Small intestine (tissue), 7 donors: ENCODE measurements around the gene ADAMTS15. TPM values are rescaled to one million over a fixed set of nuclear protein-coding genes. Genes with fewer than 3 reads are reported as not detected.

Experiments used
- DNase-seq, 2 donors: peaks; one replicate each; pipeline versions ENCODE4 v3.0.0 to v3.0.0-alpha.2; 2013
- FAIRE-seq: peaks from 2 replicates; lab custom pipeline; 2012; peaks lifted over from hg19 to GRCh38; lab: Jason Lieb, UNC
- H3K27ac ChIP-seq, 3 donors: one replicate each; pipeline ENCODE4 v1.5.1; 2013; ENCODE audit warnings: low read length in 2 of 3, mild to moderate bottlenecking in 2 of 3, control low read depth in 1 of 3, inconsistent platforms in 1 of 3, low read depth in 1 of 3, moderate library complexity in 1 of 3
- H3K27me3 ChIP-seq, 3 donors: one replicate each; pipeline ENCODE4 v1.6.1; 2013; ENCODE audit warnings: low read length in 3 of 3, inconsistent platforms in 1 of 3; ENCODE audit not compliant: control insufficient read depth in 3 of 3, insufficient read depth in 3 of 3
- H3K36me3 ChIP-seq, 3 donors: one replicate each; pipeline ENCODE4 v1.6.1; 2013; ENCODE audit warnings: low read length in 3 of 3, inconsistent platforms in 1 of 3, low read depth in 1 of 3, mild to moderate bottlenecking in 1 of 3, moderate library complexity in 1 of 3; ENCODE audit not compliant: control insufficient read depth in 3 of 3, insufficient read depth in 2 of 3
- H3K4me1 ChIP-seq, 3 donors: one replicate each; pipeline ENCODE4 v1.6.1; 2013; ENCODE audit warnings: low read length in 2 of 3, inconsistent platforms in 1 of 3, low read depth in 1 of 3, mild to moderate bottlenecking in 1 of 3, moderate library complexity in 1 of 3; ENCODE audit not compliant: control insufficient read depth in 3 of 3, insufficient read depth in 2 of 3
- H3K4me3 ChIP-seq, 3 donors: one replicate each; pipeline ENCODE4 v1.5.1; 2013; ENCODE audit warnings: low read length in 3 of 3, control low read depth in 1 of 3, inconsistent platforms in 1 of 3, low read depth in 1 of 3, mild to moderate bottlenecking in 1 of 3, moderate library complexity in 1 of 3
- H3K9me3 ChIP-seq, 2 donors: one replicate each; pipeline ENCODE4 v1.6.1; 2013; ENCODE audit warnings: low read depth in 1 of 2, low read length in 1 of 2; ENCODE audit not compliant: control insufficient read depth in 2 of 2, insufficient read depth in 1 of 2
- WGBS, 3 donors: extraction: QIAGEN DNeasy Blood & Tissue Kit; methylation state at CpG; one replicate each; pipeline ENCODE4 v1.1.7; 2013; 5-methylcytosine and 5-hydroxymethylcytosine counted together
- polyA plus RNA-seq, 4 donors: library from polyadenylated mRNA; stranded (reverse) in 3 of 4; unstranded in 1 of 4; fragments of 200-250 nt in 3 of 4; fragments of 120-200 nt in 1 of 4; gene quantifications; one replicate each; pipeline versions ENCODE4 v1.2.1 to v1.2.3, GENCODE V29; 2013
- donor health status: healthy with polysubstance abuse.
- donor health status: control.
- donor health status: control.
- donor health status: Bipolar disorder and iron deficiency.
- donor health status: healthy.

The ADAMTS15 gene
- polyA plus RNA-seq, 4 donors = 0.27 to 13.6 (median 7.2) TPM; not detected in 1

GRCh38 chr11:130404727-130405126, 43.7 kb upstream of the ADAMTS15 start:
- H3K4me1 ChIP-seq = peaks cover 0 to 6% (median 0%) of the 10 kb centered on the region in 3 donors
- H3K36me3 ChIP-seq = no peaks in the 10 kb centered on the region
- 86 to 91% (median 90%) methylated on average over 5 of the region's 5 CpGs for WGBS, 3 donors
- no peak overlapping the region for H3K4me3 ChIP-seq
- H3K27me3 ChIP-seq = peaks cover 0 to 9% (median 0%) of the 10 kb centered on the region in 3 donors
- no peak for FAIRE-seq
- H3K9me3 ChIP-seq = no peaks in the 10 kb centered on the region
- H3K27ac ChIP-seq = no peak overlapping the region
- DNase-seq = no peak

GRCh38 chr11:130405428-130405827, 43.0 kb upstream of the ADAMTS15 start:
- no peak for DNase-seq
- H3K4me3 ChIP-seq = no peak overlapping the region
- 89 to 91% (median 91%) methylated on average over 11 of the region's 11 CpGs for WGBS, 3 donors
- no peaks in the 10 kb centered on the region for H3K9me3 ChIP-seq
- peaks cover 0 to 6% (median 0%) of the 10 kb centered on the region in 3 donors for H3K4me1 ChIP-seq
- H3K36me3 ChIP-seq = no peaks in the 10 kb centered on the region
- no peak for FAIRE-seq
- H3K27ac ChIP-seq = no peak overlapping the region
- peaks cover 0 to 13% (median 0%) of the 10 kb centered on the region in 3 donors for H3K27me3 ChIP-seq

- WGBS, 3 donors = 42 to 55% (median 49%) methylated on average over 7 of the region's 7 CpGs
- FAIRE-seq = no peak
Measured at GRCh38 chr11:130407978-130408377, 40.5 kb upstream of the ADAMTS15 start.

GRCh38 chr11:130408401-130408890, 40.0 kb upstream of the ADAMTS15 start:
- H3K27ac ChIP-seq = no peak overlapping the region
- WGBS, 3 donors = 79 to 82% (median 82%) methylated on average over 18 of the region's 18 CpGs
- H3K27me3 ChIP-seq = peaks cover 0 to 21% (median 0%) of the 10 kb centered on the region in 3 donors
- DNase-seq (no peak), FAIRE-seq (no peak)
- no peaks in the 10 kb centered on the region for H3K9me3 ChIP-seq
- no peak overlapping the region for H3K4me3 ChIP-seq
- no peaks in the 10 kb centered on the region for H3K36me3 ChIP-seq
- H3K4me1 ChIP-seq = peaks cover 0 to 3% (median 0%) of the 10 kb centered on the region in 3 donors

More at GRCh38 chr11:130407978-130408377, 40.5 kb upstream of the ADAMTS15 start:
- H3K9me3 ChIP-seq = no peaks in the 10 kb centered on the region
- H3K36me3 ChIP-seq = no peaks in the 10 kb centered on the region
- peaks cover 0 to 6% (median 0%) of the 10 kb centered on the region in 3 donors for H3K4me1 ChIP-seq
- no peak overlapping the region for H3K27ac ChIP-seq
- no peak overlapping the region for H3K4me3 ChIP-seq
- peaks cover 0 to 21% (median 0%) of the 10 kb centered on the region in 3 donors for H3K27me3 ChIP-seq
- DNase-seq = no peak

GRCh38 chr11:130408901-130409300, 39.5 kb upstream of the ADAMTS15 start:
- no peak for DNase-seq
- Histone ChIP-seq H3K4me3 (no peak overlapping the region), H3K27me3 (peaks cover 0 to 21% (median 0%) of the 10 kb centered on the region in 3 donors), H3K4me1 (no peaks in the 10 kb centered on the region), H3K27ac (no peak overlapping the region), H3K9me3 (no peaks in the 10 kb centered on the region), H3K36me3 (no peaks in the 10 kb centered on the region)
- WGBS, 3 donors = 78 to 88% (median 87%) methylated on average over 8 of the region's 8 CpGs
- no peak for FAIRE-seq

GRCh38 chr11:130409594-130410388, 38.7 kb upstream of the ADAMTS15 start:
- Histone ChIP-seq H3K36me3 (no peaks in the 10 kb centered on the region), H3K4me1 (no peaks in the 10 kb centered on the region), H3K27me3 (peaks cover 0 to 24% (median 0%) of the 10 kb centered on the region in 3 donors), H3K4me3 (no peak overlapping the region), H3K27ac (no peak overlapping the region), H3K9me3 (no peaks in the 10 kb centered on the region)
- 78 to 87% (median 79%) methylated on average over 7 of the region's 7 CpGs for WGBS, 3 donors
- FAIRE-seq (no peak), DNase-seq (no peak)

- 79 to 84% (median 79%) methylated on average over 11 of the region's 11 CpGs for WGBS, 3 donors
- H3K36me3 ChIP-seq = no peaks in the 10 kb centered on the region
- H3K4me1 ChIP-seq = no peaks in the 10 kb centered on the region
- H3K27ac ChIP-seq = no peak overlapping the region
- no peaks in the 10 kb centered on the region for H3K9me3 ChIP-seq
- no peak for FAIRE-seq
- H3K4me3 ChIP-seq = no peak overlapping the region
- no peak for DNase-seq
- H3K27me3 ChIP-seq = peaks cover 0 to 24% (median 0%) of the 10 kb centered on the region in 3 donors
Measured at GRCh38 chr11:130411223-130411622, 37.2 kb upstream of the ADAMTS15 start.

GRCh38 chr11:130413405-130414106, 34.9 kb upstream of the ADAMTS15 start:
- no peak overlapping the region for H3K4me3 ChIP-seq

More at GRCh38 chr11:130413405-130414106, 34.9 kb upstream of the ADAMTS15 start:
- no peaks in the 10 kb centered on the region for H3K4me1 ChIP-seq
- DNase-seq (no peak), FAIRE-seq (no peak)
- no peaks in the 10 kb centered on the region for H3K36me3 ChIP-seq
- 89 to 91% (median 91%) methylated on average over 16 of the region's 16 CpGs for WGBS, 3 donors
- H3K9me3 ChIP-seq = no peaks in the 10 kb centered on the region
- H3K27me3 ChIP-seq = peaks cover 0 to 19% (median 0%) of the 10 kb centered on the region in 3 donors
- H3K27ac ChIP-seq = no peak overlapping the region
